H1 (cell line): ENCODE measurements around the gene RPS15. TPM values are rescaled to one million over a fixed set of nuclear protein-coding genes. Genes with fewer than 3 reads are reported as not detected.

Experiments
- CTCF ChIA-PET: fragments of 300-600 bp; sonication (Branson Sonifier 250); formaldehyde crosslinking; loops from one replicate; lab custom pipeline; 2021; ENCODE audit not compliant: partially characterized antibody; lab: Charles Lee
- POLR2A ChIA-PET: fragments of 300-600 bp; sonication (Branson Sonifier 250); formaldehyde crosslinking; loops from one replicate; lab custom pipeline; 2021; ENCODE audit warnings: inconsistent platforms; ENCODE audit not compliant: partially characterized antibody; lab: Charles Lee
- DNase-seq, 2 experiments: peaks; one replicate each; pipeline versions ENCODE4 v3.0.0 to v3.0.0-alpha.2; 2010 to 2022; ENCODE audit warnings: low spot score in 2 of 2, low read depth in 1 of 2, mixed read lengths in 1 of 2
- FAIRE-seq: peaks from 2 replicates; lab custom pipeline; 2011; peaks lifted over from hg19 to GRCh38; lab: Jason Lieb, UNC
- H2AFZ ChIP-seq: 2 replicates; pipeline ENCODE4 v1.8.1; 2012; ENCODE audit warnings: low read length, inconsistent platforms
- H2AK5ac ChIP-seq: 2 replicates; pipeline ENCODE4 v1.6.1; 2013; ENCODE audit warnings: low read depth, low read length
- H2BK120ac ChIP-seq: replicated peaks from 2 replicates; pipeline ENCODE3; 2013; ENCODE audit warnings: low read depth, low read length, inconsistent platforms
- H2BK12ac ChIP-seq: 2 replicates; pipeline ENCODE4 v1.6.1; 2013; ENCODE audit warnings: low read depth, low read length
- H2BK15ac ChIP-seq: 2 replicates; pipeline ENCODE4 v1.6.1; 2013; ENCODE audit warnings: low read length
- H2BK20ac ChIP-seq: 2 replicates; pipeline ENCODE4 v1.6.1; 2013; ENCODE audit warnings: low read length
- H2BK5ac ChIP-seq: 2 replicates; pipeline ENCODE4 v1.6.1; 2013; ENCODE audit warnings: low read depth, low read length
- H3K14ac ChIP-seq: 2 replicates; pipeline ENCODE4 v1.6.1; 2013; ENCODE audit warnings: inconsistent platforms; ENCODE audit not compliant: insufficient read length
- H3K18ac ChIP-seq: 2 replicates; pipeline ENCODE4 v1.6.1; 2013; ENCODE audit warnings: low read length; ENCODE audit errors: extremely low read depth
- H3K23ac ChIP-seq: 2 replicates; pipeline ENCODE4 v1.6.1; 2013; ENCODE audit warnings: inconsistent platforms; ENCODE audit not compliant: insufficient read length
- H3K23me2 ChIP-seq: 2 replicates; pipeline ENCODE4 v1.6.1; 2013; ENCODE audit warnings: low read depth, low read length
- H3K27ac ChIP-seq: 2 replicates; pipeline ENCODE4 v1.6.1; 2011; ENCODE audit warnings: low read depth, low read length, inconsistent platforms
- H3K27me3 ChIP-seq, 4 experiments: replicated peaks in 1 of 4; 1 replicate in 1 of 4; 2 replicates in 3 of 4; pipeline versions ENCODE4 v1.6.1 to v1.8.1; 2011 to 2013; ENCODE audit warnings: low read length in 3 of 4, mild to moderate bottlenecking in 3 of 4, inconsistent platforms in 2 of 4, mixed read lengths in 2 of 4, moderate library complexity in 1 of 4; ENCODE audit not compliant: control insufficient read depth in 3 of 4, insufficient read depth in 3 of 4; ENCODE audit errors: extremely low read depth in 1 of 4
- H3K36me3 ChIP-seq, 4 experiments: 2 replicates each; pipeline versions ENCODE4 v1.6.1 to v1.8.1; 2011 to 2013; ENCODE audit warnings: mild to moderate bottlenecking in 4 of 4, low read length in 3 of 4, moderate library complexity in 2 of 4, control low read depth in 1 of 4, inconsistent platforms in 1 of 4; ENCODE audit not compliant: insufficient read depth in 4 of 4, control insufficient read depth in 2 of 4
- H3K4ac ChIP-seq: replicated peaks from 2 replicates; pipeline ENCODE3; 2013; ENCODE audit warnings: low read length, low read depth, mixed read lengths, inconsistent platforms; ENCODE audit not compliant: insufficient read length
- H3K4me1 ChIP-seq, 4 experiments: replicated peaks in 1 of 4; 1 replicate in 1 of 4; 2 replicates in 3 of 4; pipeline versions ENCODE4 v1.6.1 to v1.8.1; 2011 to 2013; ENCODE audit warnings: low read length in 3 of 4, inconsistent platforms in 2 of 4, mixed read lengths in 1 of 4; ENCODE audit not compliant: insufficient read depth in 4 of 4, control insufficient read depth in 3 of 4
- H3K4me2 ChIP-seq, 2 experiments: 2 replicates each; pipeline versions ENCODE4 v1.6.1 to v1.8.1; 2011 to 2013; ENCODE audit warnings: low read depth in 2 of 2, low read length in 2 of 2, control low read depth in 1 of 2, inconsistent platforms in 1 of 2, mild to moderate bottlenecking in 1 of 2; ENCODE audit not compliant: insufficient read depth in 1 of 2
- H3K4me3 ChIP-seq, 4 experiments: fragments of 200-600, 300-600 bp in 1 of 4; sonication (generic), shearing (Covaris generic), sonication (Bioruptor Twin) in 1 of 4; 2 replicates each; pipeline versions ENCODE4 v1.5.1 to v1.8.1; 2011 to 2016; ENCODE audit warnings: low read length in 4 of 4, low read depth in 3 of 4, control low read depth in 2 of 4, inconsistent platforms in 2 of 4, mild to moderate bottlenecking in 2 of 4, mixed read lengths in 1 of 4, moderate library complexity in 1 of 4; ENCODE audit not compliant: insufficient read depth in 2 of 4; ENCODE audit errors: extremely low read depth in 1 of 4
- H3K56ac ChIP-seq: replicated peaks from 2 replicates; pipeline ENCODE3; 2013; ENCODE audit warnings: low read depth, mild to moderate bottlenecking, mixed read lengths, low read length, inconsistent platforms; ENCODE audit not compliant: insufficient read length
- H3K79me1 ChIP-seq: 2 replicates; pipeline ENCODE4 v1.6.1; 2013; ENCODE audit warnings: low read depth, low read length, control low read depth
- H3K79me2 ChIP-seq, 2 experiments: 2 replicates each; pipeline versions ENCODE4 v1.6.1 to v1.8.1; 2012 to 2013; ENCODE audit warnings: low read length in 2 of 2, mild to moderate bottlenecking in 2 of 2, inconsistent platforms in 1 of 2; ENCODE audit not compliant: insufficient read depth in 2 of 2, control insufficient read depth in 1 of 2
- H3K9ac ChIP-seq, 4 experiments: replicated peaks in 1 of 4; 1 replicate in 1 of 4; 2 replicates in 3 of 4; pipeline versions ENCODE4 v1.6.1 to v1.8.1; 2011 to 2013; ENCODE audit warnings: low read depth in 3 of 4, low read length in 3 of 4, control low read depth in 2 of 4, mild to moderate bottlenecking in 2 of 4, moderate library complexity in 2 of 4, inconsistent platforms in 1 of 4; ENCODE audit errors: extremely low read depth in 1 of 4
- H3K9me3 ChIP-seq, 2 experiments: 2 replicates each; pipeline versions ENCODE4 v1.6.1 to v1.8.1; 2012 to 2013; ENCODE audit warnings: mild to moderate bottlenecking in 2 of 2, moderate library complexity in 2 of 2, control low read depth in 1 of 2, inconsistent platforms in 1 of 2, low read depth in 1 of 2, low read length in 1 of 2, mixed read lengths in 1 of 2; ENCODE audit not compliant: insufficient read depth in 2 of 2
- H4K20me1 ChIP-seq, 2 experiments: replicated peaks in 1 of 2; 2 replicates each; pipeline versions ENCODE3 to v1.8.1; 2011 to 2013; ENCODE audit warnings: inconsistent platforms in 2 of 2, low read length in 2 of 2, mild to moderate bottlenecking in 1 of 2; ENCODE audit not compliant: insufficient read depth in 2 of 2, control insufficient read depth in 1 of 2
- H4K5ac ChIP-seq: 2 replicates; pipeline ENCODE4 v1.6.1; 2013; ENCODE audit warnings: low read length, low read depth, mixed read lengths, inconsistent platforms; ENCODE audit not compliant: insufficient read length
- H4K8ac ChIP-seq: 2 replicates; pipeline ENCODE4 v1.8.0; 2013; ENCODE audit warnings: mild to moderate bottlenecking, moderate library complexity, low read length, inconsistent platforms; ENCODE audit not compliant: insufficient read depth; ENCODE audit errors: extremely low read depth
- H4K91ac ChIP-seq: replicated peaks from 2 replicates; pipeline ENCODE3; 2013; ENCODE audit warnings: low read length, mixed read lengths, inconsistent platforms; ENCODE audit not compliant: insufficient read length
- CHD2 ChIP-seq: IDR thresholded peaks from 2 replicates; pipeline ENCODE4 v1.6.1; 2012; ENCODE audit warnings: low read length, improper control_type of control experiment
- MAFK ChIP-seq: IDR thresholded peaks from 2 replicates; pipeline ENCODE4 v1.6.1; 2012; ENCODE audit warnings: low read depth, mild to moderate bottlenecking, improper control_type of control experiment, low read length
- TAF7 ChIP-seq: optimal IDR thresholded peaks from 2 replicates; pipeline ENCODE3; 2011; ENCODE audit warnings: low read depth, mild to moderate bottlenecking, inconsistent platforms, low read length, moderate library complexity, borderline replicate concordance
- WGBS, 2 experiments: shearing (Covaris generic) in 1 of 2; methylation state at CpG; one replicate each; pipeline versions ENCODE4 v1.1.6 to v1.1.7; 2013 to 2015; ENCODE audit warnings: low lambda C conversion rate in 2 of 2, mixed read lengths in 2 of 2, inconsistent platforms in 1 of 2, low coverage in 1 of 2, missing lambda C conversion rate in 1 of 2; ENCODE audit not compliant: insufficient replicate concordance in 2 of 2, insufficient coverage in 1 of 2, insufficient read length in 1 of 2; ENCODE audit errors: extremely low coverage in 1 of 2, missing lambda C conversion rate in 1 of 2; 5-methylcytosine and 5-hydroxymethylcytosine counted together
- polyA plus RNA-seq, 7 experiments: library from polyadenylated mRNA; depleted of rRNA in 3 of 7; stranded (reverse) in 5 of 7; unstranded in 2 of 7; fragments of >200 nt in 5 of 7; fragments of 200-250 nt in 2 of 7; gene quantifications; 1 replicate in 5 of 7; 2 replicates in 1 of 7; 4 replicates in 1 of 7; pipeline versions ENCODE4 v1.2.1 to v1.2.3, GENCODE V29; 2011 to 2013; ENCODE audit warnings: missing spikeins in 2 of 7, mixed read lengths in 2 of 7
- total RNA-seq: library from RNA; stranded (reverse); fragmentation: NEBNext Ultra II Directional; extraction: Animal tissue kit (Norgen Biotek cat#: 25700); gene quantifications from 2 replicates; pipeline ENCODE4 v1.2.1, GENCODE V29; 2021

The RPS15 gene
- total and polyA plus RNA-seq, 2 of the 8 experiments (the other 6 are each of a cell fraction or from before 2014, with no cell fraction given), result 1,562 to 3,890 TPM

DNA sequence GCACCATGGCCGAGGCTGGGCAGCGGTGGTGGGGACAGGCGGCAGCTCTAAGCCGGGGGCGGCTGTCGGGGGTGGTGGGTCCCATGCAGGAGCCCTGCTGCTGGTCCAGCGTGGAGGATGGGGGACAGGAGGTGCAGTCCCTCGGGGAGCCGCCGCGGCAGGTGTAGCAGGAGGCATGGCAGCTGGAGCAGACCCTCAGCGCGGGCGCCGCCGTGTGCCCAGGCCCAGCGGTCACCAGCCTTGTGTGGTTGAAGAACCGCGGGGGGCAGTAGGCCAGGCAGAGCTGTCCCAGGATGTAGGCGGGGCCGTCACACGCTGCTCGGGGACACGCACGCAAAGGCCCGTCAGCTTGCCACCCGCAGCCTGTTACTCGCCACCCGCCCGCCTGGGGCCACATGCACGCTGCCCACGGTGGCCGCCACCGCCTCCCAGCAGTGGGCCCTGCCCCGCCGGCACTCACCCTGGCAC is 43.7 kb downstream of the RPS15 start:
- Histone ChIP-seq H3K4ac (no peak overlapping the region), H4K5ac (no peak overlapping the region), H3K9ac (no peak overlapping the region), H3K79me1 (no peaks in the 10 kb centered on the region; the same call in 1 of the 2 replicates), H2BK5ac (no peak overlapping the region), H2AK5ac (no peak overlapping the region), H3K4me3 (no peak overlapping the region), H2BK120ac (no peak overlapping the region), H3K23ac (no peak overlapping the region), H2BK15ac (no peak overlapping the region), H2BK12ac (no peak overlapping the region), H3K27ac (no peak overlapping the region), H3K27me3 (no peaks in the 10 kb centered on the region), H3K4me2 (no peak overlapping the region), H2BK20ac (no peak overlapping the region), H3K23me2 (peaks cover 7% of the 10 kb centered on the region), H4K20me1 (no peaks in the 10 kb centered on the region), H4K8ac (no peak overlapping the region; the same call in 1 of the 2 replicates), H3K36me3 (peaks cover 0 to 3% (median 1%) of the 10 kb centered on the region in 4 experiments; a peak in 1 of 8 replicates), H3K18ac (no peak overlapping the region), H3K4me1 (no peaks in the 10 kb centered on the region; a peak in 2 of 7 replicates), H2AFZ (no peak overlapping the region), H4K91ac (no peak overlapping the region), H3K9me3 (no peaks in the 10 kb centered on the region), H3K14ac (no peak overlapping the region), H3K79me2 (peaks cover 0 to 4% of the 10 kb centered on the region in 2 experiments; a peak in 1 of 4 replicates), H3K56ac (no peak overlapping the region)
- FAIRE-seq (no peak), DNase-seq (no peak)
- POLR2A ChIA-PET, result interaction anchor here (0.8 to 1.0 kb wide), 4 partner anchors 13 to 52 kb away, joined by 3 read pairs; no protein-coding TSS in a partner anchor
- WGBS, 2 experiments, result 93% methylated on average over 27 of the region's 36 CpGs; no CpG with 5 or more reads in 1 of the 2 experiments
- TF ChIP-seq CHD2 (no peak), TAF7 (no peak), MAFK (no peak)
- CTCF ChIA-PET, result interaction anchor here (0.7 to 1.1 kb wide), 4 partner anchors 16 to 34 kb away, joined by 3 to 4 read pairs (median 3); no protein-coding TSS in a partner anchor
